Activated gamma-delta T cell (primary cell): ENCODE results near the gene ZNF502.

Experiments used
- DNase-seq: peaks from one replicate; lab custom pipeline; 2025; lab: John Stamatoyannopoulos, UW

Gene ZNF502

DNA sequence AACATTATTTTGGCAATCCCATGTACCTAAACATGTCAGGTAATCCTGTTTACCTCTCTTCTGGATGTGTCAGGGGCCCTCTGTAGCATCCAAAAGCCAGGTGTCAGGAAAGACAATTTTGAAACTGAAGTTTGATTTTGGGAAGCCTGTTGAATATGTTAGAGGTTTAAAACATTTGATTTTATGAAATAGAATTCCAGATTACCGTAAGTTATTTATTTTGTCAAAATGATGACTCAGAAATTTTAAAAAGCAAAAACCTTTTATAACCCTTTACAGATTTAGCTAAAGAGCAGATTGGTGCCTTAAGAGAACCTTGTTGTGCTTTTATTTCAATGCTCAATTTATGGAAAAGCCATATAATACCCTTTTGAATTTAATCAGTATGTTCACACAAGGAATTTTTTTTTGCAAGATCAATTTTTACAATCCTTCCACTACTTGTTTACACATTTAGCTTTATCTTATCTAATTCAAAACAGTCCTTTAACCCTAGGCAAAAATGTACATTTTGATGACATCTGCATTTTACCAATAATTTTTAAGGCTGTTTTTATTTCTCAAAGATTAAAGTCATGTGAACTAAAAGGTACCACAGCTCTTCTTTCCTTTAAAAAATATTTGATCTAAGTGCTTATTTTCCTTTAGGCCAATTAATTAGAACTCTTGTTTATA is 59.1 kb downstream of the ZNF502 start:
- no peak for DNase-seq

DNA sequence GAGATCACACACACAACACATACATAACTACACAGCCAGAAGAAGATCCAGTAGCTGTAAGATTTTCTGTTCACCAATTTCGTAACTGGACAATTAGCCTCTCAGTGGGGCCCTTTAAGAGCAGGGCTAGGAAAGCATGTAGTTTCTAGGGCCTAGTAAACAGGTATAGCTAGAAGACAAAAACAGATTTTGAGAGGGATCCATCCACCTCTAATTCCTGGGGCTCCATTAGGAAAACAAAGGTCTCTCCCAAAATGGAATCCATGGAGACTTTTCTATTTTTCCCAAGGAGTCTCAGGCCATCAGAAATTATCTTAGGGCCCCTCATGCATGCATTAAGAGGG is 59.6 kb downstream of the ZNF502 start:
- DNase-seq, result no peak
